AG04449 (cell line): Measurements from ENCODE around the gene UPK1B.

Experiments used
- CTCF ChIA-PET: fragments of 350-600 bp; formaldehyde crosslinking; extraction: SDS; loops from one replicate; lab custom pipeline; 2021; ENCODE audit warnings: antibody characterized with exemption; lab: Yijun Ruan, JAX
- POLR2A ChIA-PET: fragments of 400-600, 350-600 bp; formaldehyde crosslinking; extraction: SDS; loops from one replicate; lab custom pipeline; 2020; ENCODE audit warnings: antibody characterized with exemption, inconsistent platforms; lab: Yijun Ruan, JAX
- DNase-seq: peaks from one replicate; pipeline ENCODE4 v3.0.0-alpha.2; 2010; ENCODE audit warnings: low read depth, low spot score
- H3K4me3 ChIP-seq: 2 replicates; pipeline ENCODE4 v1.5.1; 2011; ENCODE audit warnings: low read depth, mild to moderate bottlenecking, control low read depth, low read length
- CTCF ChIP-seq: IDR thresholded peaks from one replicate; pipeline ENCODE4 v1.5.1; 2011; ENCODE audit warnings: mild to moderate bottlenecking, moderate library complexity, low read length, control low read depth, inconsistent platforms; ENCODE audit not compliant: insufficient read depth; ENCODE audit errors: missing control alignments

UPK1B gene

GRCh38 chr3:119205209-119205608 lies 31.8 kb downstream of the UPK1B start:
- ChIA-PET CTCF (interaction anchor here (1.8 kb wide), 1 partner anchor 59 kb away, joined by 4 read pairs; the partner anchor contains the start of gene TEX55), POLR2A (no interaction called here)
- DNase-seq = no peak
- H3K4me3 ChIP-seq = no peak overlapping the region
- TF ChIP-seq CTCF = no peak

GRCh38 chr3:119205685-119206084 lies 32.3 kb downstream of the UPK1B start:
- ChIA-PET POLR2A (no interaction called here), CTCF (interaction anchor here (1.8 kb wide), 1 partner anchor 60 kb away, joined by 4 read pairs; the partner anchor contains the start of gene TEX55)
- TF ChIP-seq CTCF = no peak
- H3K4me3 ChIP-seq = no peak overlapping the region
- DNase-seq = no peak

- POLR2A ChIA-PET = no interaction called here
These were observed 33.5 kb downstream of the UPK1B start for GRCh38 chr3:119206611-119207511.

GRCh38 chr3:119207512-119207875 lies 34.1 kb downstream of the UPK1B start:
- no peak overlapping the region for H3K4me3 ChIP-seq
- no peak for TF ChIP-seq CTCF
- DNase-seq = no peak
- POLR2A ChIA-PET = no interaction called here
- CTCF ChIA-PET = interaction anchor here (1.1 kb wide), 1 partner anchor 63 kb away, joined by 3 read pairs; no protein-coding TSS in a partner anchor

More at GRCh38 chr3:119206611-119207511, 33.5 kb downstream of the UPK1B start:
- no peak for TF ChIP-seq CTCF
- no peak for DNase-seq
- CTCF ChIA-PET = interaction anchor here (1.1 kb wide), 1 partner anchor 62 kb away, joined by 3 read pairs; no protein-coding TSS in a partner anchor
- H3K4me3 ChIP-seq = no peak overlapping the region

GRCh38 chr3:119211193-119211592 lies 37.8 kb downstream of the UPK1B start:
- POLR2A ChIA-PET = no interaction called here

More at GRCh38 chr3:119211193-119211592, 37.8 kb downstream of the UPK1B start:
- CTCF ChIA-PET = interaction anchor here (0.7 to 1.0 kb wide), 2 partner anchors 34 to 66 kb away, joined by 3 read pairs; no protein-coding TSS in a partner anchor
- TF ChIP-seq CTCF = no peak
- H3K4me3 ChIP-seq = no peak overlapping the region
- no peak for DNase-seq
